ENCODE results near the gene IPCEF1. TPM values are rescaled to one million over a fixed set of nuclear protein-coding genes. Genes with fewer than 3 reads are reported as not detected.
"Not testable (repeated sequence)": the region's sequence is repeated elsewhere in the genome, so short reads cannot be mapped to it uniquely, and the experiment has no call there.

Gene IPCEF1
- total and polyA plus RNA-seq, 5 donors from 2014 or later: 82.4 to 160 (median 85.9) TPM

DNA sequence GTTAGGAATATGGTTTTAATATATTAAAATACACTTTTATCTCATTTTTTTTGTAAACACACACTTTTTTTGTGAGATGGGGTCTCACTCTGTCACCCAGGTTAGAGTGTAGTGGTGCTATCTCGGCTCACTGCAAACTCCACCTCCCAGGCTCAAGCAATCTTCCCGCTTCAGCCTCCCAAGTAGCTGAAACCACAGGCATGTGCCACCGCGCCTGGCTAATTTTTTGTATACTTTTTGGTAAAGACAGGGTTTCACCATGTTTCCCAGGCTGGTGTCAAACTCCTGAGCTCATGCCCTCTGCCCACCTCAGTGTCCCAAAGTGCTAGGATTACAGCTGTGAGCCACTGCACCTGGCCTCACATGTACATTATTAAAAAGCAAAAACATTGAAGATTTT lies 10.8 kb downstream of the IPCEF1 start:
- no peaks in the 10 kb centered on the region for H3K36me3 Mint-ChIP-seq
- DNase-seq (no peak), ATAC-seq (ENCODE audit: low read depth in 2 of 2) (no peak)
- Histone ChIP-seq H3K36me3 (ENCODE audit: control insufficient read depth, insufficient read depth, low read length) (no peaks in the 10 kb centered on the region), H3K27me3 (ENCODE audit: control insufficient read depth, insufficient read depth, low read length) (no peaks in the 10 kb centered on the region), H3K27ac (ENCODE audit: insufficient read depth, low read length, poor library complexity, severe bottlenecking) (no peak overlapping the region), H3K4me1 (ENCODE audit: control insufficient read depth, insufficient read depth, low read length, poor library complexity, severe bottlenecking) (no peaks in the 10 kb centered on the region), H3K4me3 (ENCODE audit: low read depth, low read length) (no peak overlapping the region), H3K9me3 (ENCODE audit: control insufficient read depth in 2 of 2, low read length in 2 of 2) (no peaks in the 10 kb centered on the region)
- peaks cover 0 to 2% (median 0%) of the 10 kb centered on the region in 4 donors for H3K4me1 Mint-ChIP-seq
- no peak overlapping the region for H3K27ac Mint-ChIP-seq
- no peak overlapping the region for H3K4me3 Mint-ChIP-seq
- H3K9me3 Mint-ChIP-seq: peaks cover 0 to 5% (median 2%) of the 10 kb centered on the region in 7 donors
- peaks cover 4% of the 10 kb centered on the region for H3K27me3 Mint-ChIP-seq

DNA sequence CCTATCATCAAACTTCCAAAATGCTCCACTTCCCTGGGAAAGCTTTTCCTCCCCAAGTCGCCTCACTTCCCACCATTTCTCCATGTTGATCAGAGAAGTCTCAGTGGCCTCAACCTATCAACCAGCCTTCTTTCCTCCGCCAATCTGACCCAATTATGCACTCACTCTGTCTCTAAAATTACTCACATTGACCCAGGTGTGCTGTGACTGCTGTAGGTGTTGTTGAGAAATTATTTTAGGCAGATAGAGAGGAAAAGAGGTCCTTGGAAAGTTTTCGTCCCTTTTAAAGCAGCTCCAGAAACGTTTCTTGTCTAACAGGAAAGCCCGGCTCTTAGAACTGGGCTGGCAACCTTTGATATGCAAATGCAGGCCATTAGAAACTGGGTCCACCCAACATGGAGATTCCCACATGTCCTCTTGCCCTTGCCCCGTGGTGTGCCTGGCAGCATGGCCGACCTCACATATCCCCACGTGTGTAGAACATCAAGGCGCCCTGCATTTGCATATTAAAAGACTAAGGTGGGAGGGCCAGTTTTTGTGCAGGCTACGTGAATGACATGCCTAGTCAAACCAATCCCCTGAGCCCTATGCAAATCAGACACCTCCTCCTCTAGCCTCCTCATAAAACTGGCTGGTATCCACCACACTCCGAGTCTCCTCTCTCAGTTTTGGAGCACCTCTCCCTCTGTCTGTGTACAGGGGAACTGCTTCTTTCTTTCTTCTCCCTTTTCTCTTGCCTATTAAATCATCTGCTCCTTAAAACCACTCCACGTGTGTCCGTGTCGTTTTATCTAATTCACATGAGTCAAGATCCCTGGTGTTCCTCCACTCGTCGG lies 12.9 kb downstream of the IPCEF1 start:
- H3K27ac ChIP-seq (ENCODE audit: insufficient read depth, low read length, poor library complexity, severe bottlenecking): no peak overlapping the region
- peaks cover 4% of the 10 kb centered on the region for H3K27me3 Mint-ChIP-seq
- no peak overlapping the region for H3K4me3 Mint-ChIP-seq
- no peak overlapping the region for H3K27ac Mint-ChIP-seq
- H3K36me3 Mint-ChIP-seq: no peaks in the 10 kb centered on the region
- H3K4me1 Mint-ChIP-seq: peaks cover 0 to 2% (median 0%) of the 10 kb centered on the region in 4 donors
- H3K9me3 Mint-ChIP-seq: peaks cover 0 to 5% (median 2%) of the 10 kb centered on the region in 7 donors
- H3K4me1 ChIP-seq (ENCODE audit: control insufficient read depth, insufficient read depth, low read length, poor library complexity, severe bottlenecking): no peaks in the 10 kb centered on the region
- no peaks in the 10 kb centered on the region for H3K9me3 ChIP-seq (ENCODE audit: control insufficient read depth in 2 of 2, low read length in 2 of 2)
- DNase-seq: peak in 1 of 3 donors; percentile 3
- H3K27me3 ChIP-seq (ENCODE audit: control insufficient read depth, insufficient read depth, low read length): no peaks in the 10 kb centered on the region
- no peak overlapping the region for H3K4me3 ChIP-seq (ENCODE audit: low read depth, low read length)
- no peaks in the 10 kb centered on the region for H3K36me3 ChIP-seq (ENCODE audit: control insufficient read depth, insufficient read depth, low read length)
- no peak for ATAC-seq (ENCODE audit: low read depth in 2 of 2)

DNA sequence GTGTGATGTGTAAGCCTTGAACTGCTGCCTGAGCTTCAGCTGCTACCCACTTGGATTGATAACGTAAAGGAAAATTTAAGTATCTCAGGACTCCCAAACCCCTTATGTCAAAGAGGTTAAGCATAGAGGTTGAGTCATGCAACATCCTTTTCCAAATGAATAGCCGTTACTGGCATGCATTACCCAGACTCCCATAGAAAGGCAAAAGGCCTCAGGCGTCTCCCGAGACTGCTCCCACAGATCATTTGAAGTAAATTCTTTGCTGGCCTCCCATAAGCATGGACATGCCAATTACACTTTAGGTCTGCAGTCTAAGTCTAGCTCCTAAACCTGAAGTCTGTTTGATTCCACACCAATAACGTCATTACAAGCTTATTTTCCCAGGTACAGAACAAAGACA lies 14.7 kb downstream of the IPCEF1 start:
- Mint-ChIP-seq H3K27ac (no peak overlapping the region), H3K4me1 (peaks cover 0 to 2% (median 0%) of the 10 kb centered on the region in 4 donors), H3K4me3 (no peak overlapping the region), H3K36me3 (no peaks in the 10 kb centered on the region), H3K27me3 (peaks cover 4% of the 10 kb centered on the region), H3K9me3 (peaks cover 0 to 5% (median 2%) of the 10 kb centered on the region in 7 donors)
- ATAC-seq (ENCODE audit: low read depth in 2 of 2) (no peak), DNase-seq (no peak)
- no peaks in the 10 kb centered on the region for H3K36me3 ChIP-seq (ENCODE audit: control insufficient read depth, insufficient read depth, low read length)
- no peaks in the 10 kb centered on the region for H3K9me3 ChIP-seq (ENCODE audit: control insufficient read depth in 2 of 2, low read length in 2 of 2)
- no peaks in the 10 kb centered on the region for H3K4me1 ChIP-seq (ENCODE audit: control insufficient read depth, insufficient read depth, low read length, poor library complexity, severe bottlenecking)
- no peaks in the 10 kb centered on the region for H3K27me3 ChIP-seq (ENCODE audit: control insufficient read depth, insufficient read depth, low read length)
- H3K4me3 ChIP-seq (ENCODE audit: low read depth, low read length): no peak overlapping the region
- H3K27ac ChIP-seq (ENCODE audit: insufficient read depth, low read length, poor library complexity, severe bottlenecking): no peak overlapping the region

DNA sequence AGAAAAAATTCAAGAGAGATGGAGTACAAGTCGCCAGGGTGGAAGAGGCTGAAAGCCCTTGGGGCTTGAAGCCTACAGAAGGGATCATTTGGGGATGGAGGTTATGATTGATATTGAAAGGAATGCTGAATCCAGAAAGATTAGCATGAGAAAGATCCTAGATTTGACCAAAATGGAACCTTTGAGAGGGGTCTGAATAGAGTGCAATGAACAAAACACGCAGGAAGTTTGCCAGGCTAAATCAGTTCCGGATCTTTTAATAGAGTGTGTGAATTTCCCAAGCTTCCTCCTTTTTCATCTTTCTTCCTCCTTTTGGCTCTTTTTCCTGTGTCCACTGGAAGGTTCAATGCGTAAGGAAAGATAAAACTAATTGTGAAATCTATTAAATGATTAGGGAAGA lies 15.3 kb downstream of the IPCEF1 start:
- DNase-seq: no peak

DNA sequence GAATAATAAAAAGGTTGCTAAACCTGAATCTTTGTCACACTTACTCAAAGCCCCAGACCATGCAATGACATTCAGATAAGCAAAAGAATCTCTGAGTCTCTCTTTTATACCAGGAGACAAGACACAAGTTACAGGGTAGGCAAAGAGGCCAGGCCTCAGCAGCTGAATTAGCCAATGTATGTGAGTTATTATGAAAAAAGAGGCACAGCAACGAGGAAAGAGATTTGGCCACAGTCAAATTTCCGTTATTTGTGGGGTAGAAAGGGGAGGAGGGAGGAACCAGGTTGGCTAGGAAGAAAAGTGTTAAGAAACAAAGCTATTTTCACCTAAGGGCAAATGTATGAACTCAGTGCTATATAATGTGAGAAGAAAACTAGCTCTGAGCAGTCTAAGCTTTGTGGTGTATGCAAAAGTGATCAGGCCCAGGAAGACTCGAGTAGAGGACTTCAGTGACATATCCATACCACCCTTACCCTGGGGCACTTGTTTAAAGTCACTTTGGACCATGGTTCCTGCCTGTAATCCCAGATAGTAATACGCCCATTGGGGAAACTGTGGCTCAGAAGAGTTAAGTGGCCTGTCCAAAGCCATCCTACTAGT lies 19.1 kb downstream of the IPCEF1 start:
- Mint-ChIP-seq H3K9me3 (peaks cover 0 to 5% (median 0%) of the 10 kb centered on the region in 7 donors), H3K4me3 (no peak overlapping the region), H3K4me1 (no peaks in the 10 kb centered on the region), H3K36me3 (no peaks in the 10 kb centered on the region), H3K27ac (no peak overlapping the region), H3K27me3 (peaks cover 4% of the 10 kb centered on the region)
- H3K9me3 ChIP-seq (ENCODE audit: control insufficient read depth in 2 of 2, low read length in 2 of 2): no peaks in the 10 kb centered on the region
- H3K4me3 ChIP-seq (ENCODE audit: low read depth, low read length): no peak overlapping the region
- H3K27me3 ChIP-seq (ENCODE audit: control insufficient read depth, insufficient read depth, low read length): no peaks in the 10 kb centered on the region
- ATAC-seq (ENCODE audit: low read depth in 2 of 2) (no peak), DNase-seq (no peak)
- no peak overlapping the region for H3K27ac ChIP-seq (ENCODE audit: insufficient read depth, low read length, poor library complexity, severe bottlenecking)
- no peaks in the 10 kb centered on the region for H3K4me1 ChIP-seq (ENCODE audit: control insufficient read depth, insufficient read depth, low read length, poor library complexity, severe bottlenecking)
- no peaks in the 10 kb centered on the region for H3K36me3 ChIP-seq (ENCODE audit: control insufficient read depth, insufficient read depth, low read length)

More for the DNA sequence above, 15.3 kb downstream of the IPCEF1 start:
- H3K27me3 ChIP-seq (ENCODE audit: control insufficient read depth, insufficient read depth, low read length): no peaks in the 10 kb centered on the region
- Mint-ChIP-seq H3K9me3 (peaks cover 0 to 2% (median 0%) of the 10 kb centered on the region in 7 donors), H3K27me3 (peaks cover 4% of the 10 kb centered on the region), H3K36me3 (no peaks in the 10 kb centered on the region), H3K4me1 (peaks cover 0 to 2% (median 0%) of the 10 kb centered on the region in 4 donors), H3K4me3 (no peak overlapping the region), H3K27ac (no peak overlapping the region)
- H3K36me3 ChIP-seq (ENCODE audit: control insufficient read depth, insufficient read depth, low read length): no peaks in the 10 kb centered on the region
- H3K27ac ChIP-seq (ENCODE audit: insufficient read depth, low read length, poor library complexity, severe bottlenecking): no peak overlapping the region
- no peak overlapping the region for H3K4me3 ChIP-seq (ENCODE audit: low read depth, low read length)
- no peaks in the 10 kb centered on the region for H3K4me1 ChIP-seq (ENCODE audit: control insufficient read depth, insufficient read depth, low read length, poor library complexity, severe bottlenecking)
- no peak for ATAC-seq (ENCODE audit: low read depth in 2 of 2)
- H3K9me3 ChIP-seq (ENCODE audit: control insufficient read depth in 2 of 2, low read length in 2 of 2): no peaks in the 10 kb centered on the region

DNA sequence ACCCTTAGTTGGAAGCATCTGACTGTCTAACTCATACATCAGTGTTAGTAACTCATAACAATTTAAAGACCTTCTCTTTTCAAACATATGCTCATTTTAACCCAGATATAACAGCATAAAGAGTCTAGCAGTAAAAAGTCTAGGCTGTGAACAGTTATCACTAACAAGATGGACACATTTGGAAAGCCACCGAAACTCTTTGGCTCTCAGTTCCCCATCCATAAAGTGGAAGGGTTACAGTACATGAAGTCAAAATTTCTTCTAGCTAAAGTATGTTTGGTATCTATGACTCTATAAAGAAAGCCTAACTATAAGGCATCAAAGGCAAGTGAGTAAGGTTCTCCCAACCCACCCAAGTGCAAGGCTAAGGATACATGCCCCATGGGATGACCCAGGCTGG lies 22.5 kb downstream of the IPCEF1 start:
- H3K27me3 ChIP-seq (ENCODE audit: control insufficient read depth, insufficient read depth, low read length); H3K4me3 Mint-ChIP-seq; H3K36me3 Mint-ChIP-seq; H3K27ac ChIP-seq (ENCODE audit: insufficient read depth, low read length, poor library complexity, severe bottlenecking); H3K4me1 Mint-ChIP-seq; H3K27me3 Mint-ChIP-seq; H3K9me3 ChIP-seq (ENCODE audit: control insufficient read depth in 2 of 2, low read length in 2 of 2); H3K36me3 ChIP-seq (ENCODE audit: control insufficient read depth, insufficient read depth, low read length); H3K4me3 ChIP-seq (ENCODE audit: low read depth, low read length); H3K9me3 Mint-ChIP-seq; H3K4me1 ChIP-seq (ENCODE audit: control insufficient read depth, insufficient read depth, low read length, poor library complexity, severe bottlenecking); ATAC-seq (ENCODE audit: low read depth in 2 of 2); H3K27ac Mint-ChIP-seq; DNase-seq: not testable (repeated sequence)

DNA sequence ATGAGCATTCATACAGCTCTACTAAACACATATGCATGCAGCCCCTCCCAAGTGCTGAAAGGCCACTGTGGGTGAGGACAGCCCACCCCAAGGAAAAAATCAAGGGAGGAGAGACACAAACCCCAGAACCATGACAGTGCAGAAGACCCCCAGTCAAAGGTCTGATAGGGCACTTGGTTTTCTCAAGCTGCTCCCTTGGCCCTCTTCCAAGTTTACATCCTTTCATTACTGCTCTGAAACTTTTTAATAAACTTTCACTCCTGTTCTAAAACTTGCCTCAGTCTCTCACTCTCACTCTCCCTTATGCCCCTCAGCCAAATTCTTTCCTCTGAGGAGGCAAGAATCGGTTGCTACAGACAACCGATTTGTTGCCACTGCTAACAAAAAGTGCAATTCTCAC lies 24.9 kb downstream of the IPCEF1 start:
- Mint-ChIP-seq H3K27ac (no peak overlapping the region), H3K9me3 (peaks cover 0 to 5% (median 0%) of the 10 kb centered on the region in 7 donors), H3K4me3 (no peak overlapping the region), H3K27me3 (no peaks in the 10 kb centered on the region), H3K36me3 (no peaks in the 10 kb centered on the region), H3K4me1 (no peaks in the 10 kb centered on the region)
- Histone ChIP-seq H3K36me3 (ENCODE audit: control insufficient read depth, insufficient read depth, low read length) (no peaks in the 10 kb centered on the region), H3K27ac (ENCODE audit: insufficient read depth, low read length, poor library complexity, severe bottlenecking) (no peak overlapping the region), H3K9me3 (ENCODE audit: control insufficient read depth in 2 of 2, low read length in 2 of 2) (no peaks in the 10 kb centered on the region), H3K4me1 (ENCODE audit: control insufficient read depth, insufficient read depth, low read length, poor library complexity, severe bottlenecking) (no peaks in the 10 kb centered on the region), H3K4me3 (ENCODE audit: low read depth, low read length) (no peak overlapping the region), H3K27me3 (ENCODE audit: control insufficient read depth, insufficient read depth, low read length) (no peaks in the 10 kb centered on the region)
- ATAC-seq (ENCODE audit: low read depth in 2 of 2) (no peak), DNase-seq (no peak)

All from CD4-positive, CD25-positive, alpha-beta regulatory T cell (primary cell).